ENCODE measurements around the gene MPP3. TPM values are rescaled to one million over a fixed set of nuclear protein-coding genes. Genes with fewer than 3 reads are reported as not detected.

MPP3 gene
- total RNA-seq, 4 donors from 2014 or later, result 1.6 to 16.1 (median 10.5) TPM

DNA sequence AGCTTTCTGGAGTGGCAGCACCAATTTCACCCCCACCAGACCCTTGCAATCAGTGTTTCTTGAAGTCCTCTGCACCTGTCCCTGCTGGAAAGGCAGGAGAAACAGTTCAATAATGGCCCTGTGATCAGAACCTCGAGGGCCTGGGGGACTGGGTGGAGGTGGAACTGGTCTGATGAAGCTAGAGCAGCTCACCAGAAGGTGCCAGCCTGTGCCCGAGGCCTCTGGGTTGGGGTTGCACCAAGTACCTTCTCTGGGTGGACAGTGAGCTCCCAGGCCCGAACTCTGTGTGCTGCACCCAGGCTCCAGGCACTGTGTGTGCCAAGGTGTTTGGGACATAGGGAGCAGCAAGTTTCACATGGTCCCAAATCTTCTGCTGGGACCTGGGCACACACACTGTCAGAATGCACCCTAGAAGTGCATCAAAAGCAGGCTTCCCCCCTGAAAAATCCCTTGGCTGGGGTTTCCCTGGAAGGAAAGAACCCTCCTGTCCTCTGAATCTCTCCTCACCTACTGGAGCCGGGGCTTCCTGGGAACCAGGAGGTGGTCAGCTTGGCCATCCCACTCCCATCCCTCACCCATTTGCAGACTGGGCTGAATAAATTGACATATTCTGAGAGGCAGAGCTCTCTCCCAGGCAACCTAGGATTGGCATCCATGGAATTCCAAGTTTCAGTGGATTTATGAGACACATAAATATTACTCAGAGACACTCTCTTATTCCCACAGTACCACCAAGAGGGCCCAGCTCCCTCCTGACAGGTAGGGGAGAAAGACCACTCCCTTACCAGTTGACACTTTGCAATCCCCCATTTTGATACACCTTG, 31.4 kb upstream of the MPP3 start:
- DNase-seq, result peak in 1 of 3 donors; percentile 38
- no peaks in the 10 kb centered on the region for H3K27me3 ChIP-seq
- no peak overlapping the region for H3K4me3 ChIP-seq

DNA sequence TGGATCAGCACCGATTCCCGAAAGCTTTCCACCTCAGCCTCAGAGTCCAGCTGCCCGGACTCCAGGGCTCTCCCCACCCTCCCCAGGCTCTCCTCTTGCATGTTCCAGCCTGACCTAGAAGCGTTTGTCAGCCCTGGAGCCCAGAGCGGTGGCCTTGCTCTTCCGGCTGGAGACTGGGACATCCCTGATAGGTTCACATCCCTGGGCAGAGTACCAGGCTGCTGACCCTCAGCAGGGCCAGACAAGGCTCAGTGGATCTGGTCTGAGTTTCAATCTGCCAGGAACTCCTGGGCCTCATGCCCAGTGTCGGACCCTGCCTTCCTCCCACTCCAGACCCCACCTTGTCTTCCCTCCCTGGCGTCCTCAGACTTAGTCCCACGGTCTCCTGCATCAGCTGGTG, 29.0 kb upstream of the MPP3 start:
- Histone ChIP-seq H3K27ac (no peak overlapping the region), H3K36me3 (no peaks in the 10 kb centered on the region)
- no peak for TF ChIP-seq POLR2A (IDR thresholded peaks at IDR 0.05)
- TF ChIP-seq, protein P1, sequence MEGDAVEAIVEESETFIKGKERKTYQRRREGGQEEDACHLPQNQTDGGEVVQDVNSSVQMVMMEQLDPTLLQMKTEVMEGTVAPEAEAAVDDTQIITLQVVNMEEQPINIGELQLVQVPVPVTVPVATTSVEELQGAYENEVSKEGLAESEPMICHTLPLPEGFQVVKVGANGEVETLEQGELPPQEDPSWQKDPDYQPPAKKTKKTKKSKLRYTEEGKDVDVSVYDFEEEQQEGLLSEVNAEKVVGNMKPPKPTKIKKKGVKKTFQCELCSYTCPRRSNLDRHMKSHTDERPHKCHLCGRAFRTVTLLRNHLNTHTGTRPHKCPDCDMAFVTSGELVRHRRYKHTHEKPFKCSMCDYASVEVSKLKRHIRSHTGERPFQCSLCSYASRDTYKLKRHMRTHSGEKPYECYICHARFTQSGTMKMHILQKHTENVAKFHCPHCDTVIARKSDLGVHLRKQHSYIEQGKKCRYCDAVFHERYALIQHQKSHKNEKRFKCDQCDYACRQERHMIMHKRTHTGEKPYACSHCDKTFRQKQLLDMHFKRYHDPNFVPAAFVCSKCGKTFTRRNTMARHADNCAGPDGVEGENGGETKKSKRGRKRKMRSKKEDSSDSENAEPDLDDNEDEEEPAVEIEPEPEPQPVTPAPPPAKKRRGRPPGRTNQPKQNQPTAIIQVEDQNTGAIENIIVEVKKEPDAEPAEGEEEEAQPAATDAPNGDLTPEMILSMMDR (IDR thresholded peaks at IDR 0.05), result no peak

More for the DNA sequence above, 31.4 kb upstream of the MPP3 start:
- Histone ChIP-seq H3K36me3 (no peaks in the 10 kb centered on the region), H3K27ac (no peak overlapping the region), H3K4me1 (no peaks in the 10 kb centered on the region), H3K9me3 (no peaks in the 10 kb centered on the region)
- TF ChIP-seq, protein P1 (IDR thresholded peaks at IDR 0.05), result no peak
- TF ChIP-seq POLR2A (IDR thresholded peaks at IDR 0.05), result no peak

DNA sequence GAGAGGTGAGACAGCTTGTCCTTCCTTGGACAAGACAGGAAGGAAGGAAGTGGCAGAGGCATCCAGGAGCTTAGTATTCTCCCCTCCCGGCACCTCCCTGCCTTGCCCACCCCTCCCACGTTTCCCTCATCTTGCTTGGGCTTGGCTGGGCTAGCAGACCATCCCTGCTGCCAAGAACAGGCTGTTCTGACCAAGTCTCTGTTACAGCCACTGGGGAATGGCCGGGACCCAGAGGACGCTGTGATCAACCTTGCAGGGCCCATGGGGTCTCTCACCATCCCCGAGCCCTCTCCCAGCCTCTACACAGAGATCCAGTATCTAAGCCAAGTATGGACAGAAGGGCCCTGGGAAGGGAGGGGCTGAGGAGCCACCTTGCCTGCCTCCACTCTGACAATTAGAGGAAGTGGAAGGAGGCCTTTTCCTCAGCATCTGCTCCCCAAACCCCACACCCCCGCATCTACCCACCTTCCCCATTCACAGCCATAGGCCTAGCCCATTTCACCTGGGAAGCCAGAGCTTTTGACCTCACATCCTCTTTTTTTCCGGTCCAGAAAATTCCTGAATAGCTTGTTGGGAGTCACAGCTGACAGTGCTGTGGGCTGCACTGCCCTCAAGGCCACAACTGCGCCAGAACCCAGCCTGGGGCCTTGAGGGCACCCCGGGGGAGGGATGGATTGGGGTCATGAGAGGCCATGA, 28.1 kb upstream of the MPP3 start:
- TF ChIP-seq POLR2A (IDR thresholded peaks at IDR 0.05), result no peak
- TF ChIP-seq, protein P1 (IDR thresholded peaks at IDR 0.05), result no peak
- Histone ChIP-seq H3K4me3 (no peak overlapping the region), H3K27me3 (no peaks in the 10 kb centered on the region), H3K27ac (no peak overlapping the region), H3K4me1 (no peaks in the 10 kb centered on the region), H3K9me3 (no peaks in the 10 kb centered on the region), H3K36me3 (no peaks in the 10 kb centered on the region)
- DNase-seq, result peak in 1 of 3 donors; percentile 41

More for the DNA sequence above, 29.0 kb upstream of the MPP3 start:
- no peaks in the 10 kb centered on the region for H3K27me3 ChIP-seq
- H3K4me1 ChIP-seq, result no peaks in the 10 kb centered on the region
- DNase-seq, result no peak
- no peak overlapping the region for H3K4me3 ChIP-seq
- H3K9me3 ChIP-seq, result no peaks in the 10 kb centered on the region

DNA sequence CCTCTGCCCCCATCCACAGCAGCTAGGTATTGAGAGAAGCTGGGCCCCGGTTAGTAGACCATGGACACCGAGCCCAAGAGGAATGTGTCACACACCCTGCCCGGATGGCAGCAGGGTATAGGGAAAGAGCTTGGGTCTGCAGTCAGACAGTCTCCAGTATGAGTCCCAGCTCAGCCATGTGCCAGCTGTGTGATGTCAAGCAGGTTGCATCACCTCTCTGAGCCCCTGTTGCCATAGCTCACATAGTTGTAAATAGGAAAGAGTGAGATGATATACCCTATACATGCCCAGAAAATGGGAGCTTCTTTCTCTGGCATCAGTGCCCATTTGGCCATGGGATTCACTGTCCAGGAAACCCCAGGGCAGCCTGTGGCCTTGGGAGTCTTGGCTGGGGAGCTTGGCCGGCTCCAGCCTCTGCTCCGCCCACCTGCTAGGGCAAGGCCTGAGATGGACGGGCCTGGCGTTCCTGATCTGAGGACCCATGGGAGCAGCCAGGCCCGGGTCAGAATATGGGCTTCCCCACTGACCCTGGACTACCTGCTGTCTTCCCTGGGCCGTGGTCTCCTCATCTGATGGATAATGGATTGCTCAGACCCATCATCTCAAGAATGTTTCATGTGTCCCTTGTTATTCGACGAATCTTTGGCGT, 27.3 kb upstream of the MPP3 start:
- Histone ChIP-seq H3K4me1 (no peaks in the 10 kb centered on the region), H3K4me3 (no peak overlapping the region), H3K9me3 (no peaks in the 10 kb centered on the region), H3K27me3 (no peaks in the 10 kb centered on the region), H3K36me3 (no peaks in the 10 kb centered on the region), H3K27ac (no peak overlapping the region)
- DNase-seq, result peak in 2 of 3 donors; percentile 28 to 33
- no peak for TF ChIP-seq POLR2A (IDR thresholded peaks at IDR 0.05)
- TF ChIP-seq, protein P1 (IDR thresholded peaks at IDR 0.05), result no peak

DNA sequence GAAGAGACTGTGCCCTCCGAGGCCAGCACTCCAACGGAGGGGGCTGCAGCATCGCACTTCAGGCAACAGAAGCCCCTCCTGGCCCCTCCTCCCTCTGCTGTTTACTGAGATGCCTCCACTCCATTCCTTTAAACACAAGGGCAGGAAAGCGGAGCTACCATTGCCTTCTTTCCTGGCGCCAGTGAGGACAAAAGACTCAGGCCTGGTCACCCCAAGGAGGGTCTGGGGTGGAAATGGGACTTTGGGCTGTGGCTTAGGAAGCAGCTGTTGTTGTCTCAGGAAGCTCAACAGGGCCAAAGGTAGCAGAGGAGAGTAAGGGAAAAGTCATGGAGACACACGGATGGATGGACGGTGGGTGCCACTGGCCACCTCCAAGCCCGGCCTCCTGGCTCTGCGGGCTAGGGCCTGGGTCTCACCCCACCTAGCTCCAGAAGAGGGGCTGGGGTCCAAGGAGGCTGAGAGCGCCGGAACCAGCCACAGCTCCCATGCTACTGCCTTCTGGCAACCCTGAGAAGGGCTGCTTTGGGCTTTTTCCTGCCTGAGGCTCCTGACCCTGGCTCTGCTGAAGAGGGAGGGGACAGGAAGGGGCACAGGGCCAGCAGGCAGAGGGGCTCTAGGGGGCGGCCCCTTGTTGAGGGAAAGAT, 25.1 kb upstream of the MPP3 start:
- no peaks in the 10 kb centered on the region for H3K36me3 ChIP-seq
- no peaks in the 10 kb centered on the region for H3K27me3 ChIP-seq
- H3K27ac ChIP-seq, result no peak overlapping the region
- TF ChIP-seq, protein P1 (IDR thresholded peaks at IDR 0.05), result no peak
- no peak for TF ChIP-seq POLR2A (IDR thresholded peaks at IDR 0.05)
- no peaks in the 10 kb centered on the region for H3K9me3 ChIP-seq
- no peaks in the 10 kb centered on the region for H3K4me1 ChIP-seq
- peak in 2 of 3 donors; percentile 24 to 27 for DNase-seq
- no peak overlapping the region for H3K4me3 ChIP-seq
